IMR-90 (cell line): Measurements from ENCODE around the gene ALCAM. TPM values are rescaled to one million over a fixed set of nuclear protein-coding genes. Genes with fewer than 3 reads are reported as not detected.
A peak's percentile ranks its signal among the peaks of the same experiment; 100 is the strongest.

Experiments
- ATAC-seq: fragments of 200-7000 bp; cut with Tn5 transposase; 2 replicates; pipeline ENCODE4 v1.9.1; 2020; ENCODE audit warnings: low read depth, mild to moderate bottlenecking, moderate library complexity
- BruUV-seq: library from RNA; stranded (reverse); fragments of 400-500 nt; replicated peaks from 2 replicates; lab custom pipeline; 2021; lab: Mats Ljungman, UMichigan
- CTCF ChIA-PET: fragments of 300-600 bp; formaldehyde crosslinking; extraction: SDS; loops from one replicate; lab custom pipeline; 2021; ENCODE audit warnings: antibody characterized with exemption; lab: Yijun Ruan, JAX
- POLR2A ChIA-PET: fragments of 300-600 bp; sonication (Branson Sonifier 250); formaldehyde crosslinking; loops from one replicate; lab custom pipeline; 2022; ENCODE audit warnings: antibody characterized with exemption; ENCODE audit not compliant: unreplicated experiment; lab: Charles Lee
- DNase-seq: peaks from one replicate; pipeline ENCODE4 v3.0.0; 2013
- H2AFZ ChIP-seq: replicated peaks from 2 replicates; pipeline ENCODE3; 2013; ENCODE audit warnings: low read length, mild to moderate bottlenecking; ENCODE audit not compliant: poor library complexity
- H2AK5ac ChIP-seq: 2 replicates; pipeline ENCODE4 v1.6.1; 2013; ENCODE audit warnings: low read depth, low read length, inconsistent platforms
- H2AK9ac ChIP-seq: replicated peaks from 2 replicates; pipeline ENCODE3; 2013; ENCODE audit warnings: mild to moderate bottlenecking, low read depth, low read length, moderate library complexity; ENCODE audit not compliant: poor library complexity
- H2BK120ac ChIP-seq: 2 replicates; pipeline ENCODE4 v1.6.1; 2013; ENCODE audit warnings: low read depth, low read length, inconsistent platforms
- H2BK15ac ChIP-seq: 3 replicates; pipeline ENCODE4 v1.6.1; 2013; ENCODE audit warnings: low read depth, low read length, inconsistent platforms
- H2BK20ac ChIP-seq: 2 replicates; pipeline ENCODE4 v1.6.1; 2013; ENCODE audit warnings: low read depth, mild to moderate bottlenecking, inconsistent platforms, low read length, moderate library complexity
- H2BK5ac ChIP-seq: 2 replicates; pipeline ENCODE4 v1.6.1; 2013; ENCODE audit warnings: mild to moderate bottlenecking, low read depth, low read length, inconsistent platforms; ENCODE audit not compliant: poor library complexity, severe bottlenecking
- H3K14ac ChIP-seq: replicated peaks from 2 replicates; pipeline ENCODE4 v1.6.1; 2013; ENCODE audit warnings: low read depth, low read length, inconsistent platforms
- H3K18ac ChIP-seq: 2 replicates; pipeline ENCODE4 v1.6.1; 2013; ENCODE audit warnings: low read depth, low read length, control low read depth
- H3K23ac ChIP-seq: 2 replicates; pipeline ENCODE4 v1.6.1; 2013; ENCODE audit warnings: low read depth, low read length, inconsistent platforms
- H3K27ac ChIP-seq: 2 replicates; pipeline ENCODE4 v1.5.1; 2013; ENCODE audit warnings: mild to moderate bottlenecking, control low read depth, low read length; ENCODE audit not compliant: insufficient read depth
- H3K27me3 ChIP-seq: 2 replicates; pipeline ENCODE4 v1.6.1; 2013; ENCODE audit warnings: low read length; ENCODE audit not compliant: control insufficient read depth, insufficient read depth
- H3K36me3 ChIP-seq: 2 replicates; pipeline ENCODE4 v1.6.1; 2013; ENCODE audit warnings: low read length, mixed read lengths; ENCODE audit not compliant: control insufficient read depth, insufficient read depth
- H3K4ac ChIP-seq: 2 replicates; pipeline ENCODE4 v1.6.1; 2013; ENCODE audit warnings: low read depth, low read length, inconsistent platforms
- H3K4me1 ChIP-seq: 2 replicates; pipeline ENCODE4 v1.6.1; 2013; ENCODE audit warnings: low read length, mixed read lengths; ENCODE audit not compliant: control insufficient read depth, insufficient read depth
- H3K4me2 ChIP-seq: 2 replicates; pipeline ENCODE4 v1.6.1; 2013; ENCODE audit warnings: low read depth, mild to moderate bottlenecking, control low read depth, low read length, moderate library complexity
- H3K4me3 ChIP-seq: 2 replicates; pipeline ENCODE4 v1.5.1; 2013; ENCODE audit warnings: low read depth, mild to moderate bottlenecking, control low read depth, low read length, moderate library complexity; ENCODE audit not compliant: insufficient read depth
- H3K56ac ChIP-seq: 2 replicates; pipeline ENCODE4 v1.6.1; 2013; ENCODE audit warnings: low read length, inconsistent platforms; ENCODE audit not compliant: insufficient read depth; ENCODE audit errors: extremely low read depth
- H3K79me1 ChIP-seq, 2 experiments: 2 replicates each; pipeline ENCODE4 v1.6.1; 2013; ENCODE audit warnings: low read length in 2 of 2, inconsistent platforms in 1 of 2, low read depth in 1 of 2
- H3K9ac ChIP-seq: 2 replicates; pipeline ENCODE4 v1.6.1; 2013; ENCODE audit warnings: low read depth, low read length, control low read depth
- H3K9me1 ChIP-seq: 2 replicates; pipeline ENCODE4 v1.6.1; 2013; ENCODE audit warnings: low read length, inconsistent platforms; ENCODE audit not compliant: insufficient read depth
- H3K9me3 ChIP-seq: 2 replicates; pipeline ENCODE4 v1.6.1; 2013; ENCODE audit warnings: low read length; ENCODE audit not compliant: control insufficient read depth, insufficient read depth
- H4K20me1 ChIP-seq: 2 replicates; pipeline ENCODE4 v1.6.1; 2013; ENCODE audit warnings: low read length, inconsistent platforms; ENCODE audit not compliant: insufficient read depth
- H4K5ac ChIP-seq: 2 replicates; pipeline ENCODE4 v1.6.1; 2013; ENCODE audit warnings: mild to moderate bottlenecking, low read depth, low read length, control low read depth
- H4K8ac ChIP-seq, 2 experiments: 2 replicates each; pipeline ENCODE4 v1.6.1; 2013; ENCODE audit warnings: low read depth in 2 of 2, low read length in 2 of 2, control low read depth in 1 of 2, inconsistent platforms in 1 of 2
- H4K91ac ChIP-seq: 2 replicates; pipeline ENCODE4 v1.6.1; 2013; ENCODE audit warnings: low read depth, low read length, inconsistent platforms; ENCODE audit not compliant: insufficient read depth
- CHD1 ChIP-seq: IDR thresholded peaks from 2 replicates; pipeline ENCODE4 v1.6.1; 2012; ENCODE audit warnings: low read depth, low read length, improper control_type of control experiment
- MAFK ChIP-seq: IDR thresholded peaks from 2 replicates; pipeline ENCODE4 v1.6.1; 2012; ENCODE audit warnings: low read depth, low read length, improper control_type of control experiment
- NFE2L2 ChIP-seq: fragments of 150-350 bp; IDR thresholded peaks from 2 replicates; pipeline ENCODE4 v1.6.1; 2016; ENCODE audit warnings: low read depth, mild to moderate bottlenecking, low read length
- RAD21 ChIP-seq: IDR thresholded peaks from 2 replicates; pipeline ENCODE4 v1.6.1; 2012; ENCODE audit warnings: low read length, improper control_type of control experiment
- WGBS, 2 experiments: methylation state at CpG; one replicate each; pipeline versions ENCODE4 v1.1.5 to v1.1.7; 2013; ENCODE audit warnings: missing lambda C conversion rate in 2 of 2; ENCODE audit not compliant: insufficient read length in 1 of 2; ENCODE audit errors: extremely low coverage in 2 of 2; 5-methylcytosine and 5-hydroxymethylcytosine counted together
- dilution Hi-C: fragments of 300-500 bp; cut with HindIII; formaldehyde crosslinking; loops from one replicate; pipeline ENCODE4 v1.14.3; 2018; ENCODE audit warnings: low sequenced_read_pairs; ENCODE audit not compliant: unreplicated experiment
- in situ Hi-C: fragments of 300-500 bp; cut with MboI; formaldehyde crosslinking; loops from 3 replicates; pipeline ENCODE4 v1.14.3; 2019; ENCODE audit warnings: low sequenced_read_pairs, inconsistent platforms, mixed read lengths
- intact Hi-C: fragments of 100-400 bp; cut with micrococcal nuclease; formaldehyde crosslinking; loops from 2 replicates; pipeline ENCODE4 v1.10.0; 2022
- polyA plus RNA-seq, 3 experiments: library from polyadenylated mRNA; depleted of rRNA; stranded (reverse); fragments of >200 nt; gene quantifications; 2 replicates each; pipeline ENCODE4 v1.2.3, GENCODE V29; 2012; ENCODE audit warnings: low replicate concordance in 1 of 3
- total RNA-seq: library from RNA; depleted of rRNA; stranded (reverse); fragments of >200 nt; gene quantifications from 2 replicates; pipeline ENCODE4 v1.2.3, GENCODE V29; 2012

Gene ALCAM
- total and polyA plus RNA-seq, 2 of the 4 experiments (the other 2 are of a cell fraction) = 117 to 423 TPM

DNA sequence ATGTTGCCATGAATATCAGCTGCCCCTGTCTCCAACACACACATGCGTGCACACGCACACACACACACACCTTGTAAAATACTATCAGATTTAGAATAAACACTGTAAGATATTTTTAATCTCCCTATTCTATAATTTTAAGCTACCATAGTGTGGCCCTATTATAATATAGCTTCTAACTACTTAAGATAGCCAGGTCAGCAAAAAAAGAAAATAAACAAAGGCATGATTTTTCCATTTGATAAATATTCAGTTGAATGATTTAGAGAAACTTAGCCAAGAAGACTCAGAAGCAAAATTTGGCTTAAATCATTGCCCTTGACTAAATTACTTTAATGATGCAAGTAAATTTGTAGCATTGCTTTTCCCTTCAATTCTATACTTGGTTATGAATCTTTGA lies 162.2 kb downstream of the ALCAM start:
- Histone ChIP-seq H4K8ac (no peak overlapping the region), H2AK5ac (no peak overlapping the region), H3K79me1 (peaks cover 12 to 49% of the 10 kb centered on the region in 2 experiments), H2BK15ac (no peak overlapping the region), H3K4me1 (peaks cover 8% of the 10 kb centered on the region), H4K20me1 (no peaks in the 10 kb centered on the region), H4K5ac (no peak overlapping the region), H3K9me1 (peaks cover 11% of the 10 kb centered on the region), H2BK120ac (no peak overlapping the region), H3K23ac (no peak overlapping the region; the same call in 1 of the 2 replicates), H3K18ac (no peak overlapping the region), H3K4ac (peak overlapping the region; percentile 15; the same call in 1 of the 2 replicates), H3K9ac (no peak overlapping the region), H2BK20ac (no peak overlapping the region), H4K91ac (no peak overlapping the region), H2AK9ac (no peak overlapping the region), H2BK5ac (no peak overlapping the region), H3K4me3 (no peak overlapping the region), H3K56ac (no peak overlapping the region), H2AFZ (no peak overlapping the region), H3K27me3 (no peaks in the 10 kb centered on the region), H3K4me2 (no peak overlapping the region), H3K36me3 (peaks cover 6% of the 10 kb centered on the region), H3K9me3 (no peaks in the 10 kb centered on the region), H3K27ac (no peak overlapping the region), H3K14ac (no peak overlapping the region)
- BruUV-seq = no TSS peak
- intact Hi-C loops (no loop called here), dilution Hi-C loops (no loop called here), in situ Hi-C loops (loop anchor here (25.0 kb wide), 1 partner anchor 917 kb away; no protein-coding TSS in a partner anchor)
- DNase-seq = no peak
- no CpG with 5 or more reads among the region's 2 CpGs for WGBS, 2 experiments
- POLR2A ChIA-PET = no interaction called here
- TF ChIP-seq CHD1 (no peak), NFE2L2 (no peak), RAD21 (no peak), MAFK (peak; percentile 92)
- ATAC-seq = no peak
- CTCF ChIA-PET = interaction anchor here (1.2 kb wide), 1 partner anchor 12 kb away, joined by 4 read pairs; no protein-coding TSS in a partner anchor
